GM21529 (cell line): Measurements from ENCODE around the gene RANBP1.
A peak's percentile ranks its signal among the peaks of the same experiment; 100 is the strongest.
"Not testable (repeated sequence)": the region's sequence is repeated elsewhere in the genome, so short reads cannot be mapped to it uniquely, and the experiment has no call there.

Experiments
- ATAC-seq: cut with Tn5 transposase; IDR thresholded peaks from one replicate; pipeline ENCODE4 v1.9.1; 2021; ENCODE audit not compliant: unreplicated experiment

RANBP1 gene

GRCh38 chr22:20115691-20116375 is at the start of gene RANBP1:
Gene RANBP1, plus strand, starts transcription at chr22:20116104. Its CDS starts 81 bp downstream, at chr22:20116185.
- ATAC-seq, result no peak

GRCh38 chr22:20066617-20067383 is 49.1 kb upstream of the RANBP1 start:
- ATAC-seq, result no peak

GRCh38 chr22:20067384-20067682 is 48.6 kb upstream of the RANBP1 start:
- not testable (repeated sequence) for ATAC-seq

- no peak for ATAC-seq
Observed at GRCh38 chr22:20068640-20069039, 47.3 kb upstream of the RANBP1 start.

GRCh38 chr22:20069331-20070042 is 46.4 kb upstream of the RANBP1 start:
- no peak for ATAC-seq

- ATAC-seq, result no peak
Observed at GRCh38 chr22:20071524-20071972, 44.4 kb upstream of the RANBP1 start.

GRCh38 chr22:20076627-20077172 is 39.2 kb upstream of the RANBP1 start:
- no peak for ATAC-seq

- peak; percentile 74 for ATAC-seq
Observed at GRCh38 chr22:20079745-20080444, 36.0 kb upstream of the RANBP1 start, which contains the start of gene DGCR8. Gene DGCR8, plus strand, starts transcription at chr22:20080241. Its CDS starts 5,723 bp downstream, at chr22:20085964.

- peak; percentile 57 for ATAC-seq
Observed at GRCh38 chr22:20080445-20080775, 35.5 kb upstream of the RANBP1 start.

- no peak for ATAC-seq
Observed at GRCh38 chr22:20080776-20081654, 34.9 kb upstream of the RANBP1 start.

GRCh38 chr22:20083157-20083890 is 32.6 kb upstream of the RANBP1 start:
- no peak for ATAC-seq

- no peak for ATAC-seq
Observed at GRCh38 chr22:20083891-20084546, 31.9 kb upstream of the RANBP1 start.

GRCh38 chr22:20084547-20085413 is 31.1 kb upstream of the RANBP1 start:
- ATAC-seq, result no peak

- no peak for ATAC-seq
Observed at GRCh38 chr22:20085651-20086050, 30.3 kb upstream of the RANBP1 start.

- ATAC-seq, result no peak
Observed at GRCh38 chr22:20086101-20086599, 29.8 kb upstream of the RANBP1 start.

GRCh38 chr22:20086763-20087162 is 29.1 kb upstream of the RANBP1 start:
- ATAC-seq, result no peak
